ENCODE data around the gene SLC25A14.
"Not testable (repeated sequence)": the region's sequence is repeated elsewhere in the genome, so short reads cannot be mapped to it uniquely, and the experiment has no call there.

SLC25A14 gene

DNA sequence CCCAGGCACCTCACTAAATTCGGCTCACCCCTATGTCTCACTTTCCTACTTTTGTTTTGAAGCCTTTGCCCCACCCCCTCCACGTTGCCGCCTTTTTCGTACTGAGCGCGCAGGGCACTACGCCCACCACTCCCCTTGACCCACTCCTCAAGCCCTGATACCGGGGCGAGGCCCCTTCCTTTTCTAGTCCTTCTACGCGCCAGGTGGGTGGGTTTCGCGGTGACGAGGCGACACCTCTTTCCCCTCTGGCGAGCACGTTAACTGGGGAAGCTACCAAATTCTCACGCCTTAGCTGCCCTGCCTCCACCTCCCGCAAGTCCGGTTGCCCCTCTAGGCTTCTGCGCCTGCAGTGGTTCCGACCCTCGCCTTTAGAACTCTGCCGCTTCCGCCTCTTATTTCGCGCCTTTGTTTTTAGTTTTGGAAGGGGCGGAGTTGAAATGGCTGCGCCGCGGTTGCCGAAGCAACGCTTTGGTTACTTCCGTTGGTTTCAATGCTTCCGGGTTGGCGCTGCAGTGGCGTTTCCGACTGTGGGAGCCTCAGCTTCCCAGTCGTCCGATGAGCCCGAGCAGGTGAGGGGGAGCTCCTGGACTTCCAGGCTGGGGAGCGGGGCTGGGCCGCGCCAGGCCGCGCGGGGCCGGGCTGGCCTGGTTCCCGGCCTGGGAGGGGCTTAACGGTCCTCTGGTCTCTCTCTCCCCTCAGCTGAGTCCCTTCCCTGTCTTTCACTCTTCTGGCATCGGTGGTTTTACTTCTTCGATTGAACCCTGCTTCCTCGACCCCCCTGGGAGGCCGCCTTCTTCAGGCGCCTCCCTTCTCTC lies at the start of gene SLC25A14:
Gene SLC25A14, plus strand, starts transcription at position 512 of the 815 bp plus-strand sequence. CDS start 360 bp downstream, outside the sequence.
- DNase-seq (ENCODE audit: low spot score): peak; percentile 76

DNA sequence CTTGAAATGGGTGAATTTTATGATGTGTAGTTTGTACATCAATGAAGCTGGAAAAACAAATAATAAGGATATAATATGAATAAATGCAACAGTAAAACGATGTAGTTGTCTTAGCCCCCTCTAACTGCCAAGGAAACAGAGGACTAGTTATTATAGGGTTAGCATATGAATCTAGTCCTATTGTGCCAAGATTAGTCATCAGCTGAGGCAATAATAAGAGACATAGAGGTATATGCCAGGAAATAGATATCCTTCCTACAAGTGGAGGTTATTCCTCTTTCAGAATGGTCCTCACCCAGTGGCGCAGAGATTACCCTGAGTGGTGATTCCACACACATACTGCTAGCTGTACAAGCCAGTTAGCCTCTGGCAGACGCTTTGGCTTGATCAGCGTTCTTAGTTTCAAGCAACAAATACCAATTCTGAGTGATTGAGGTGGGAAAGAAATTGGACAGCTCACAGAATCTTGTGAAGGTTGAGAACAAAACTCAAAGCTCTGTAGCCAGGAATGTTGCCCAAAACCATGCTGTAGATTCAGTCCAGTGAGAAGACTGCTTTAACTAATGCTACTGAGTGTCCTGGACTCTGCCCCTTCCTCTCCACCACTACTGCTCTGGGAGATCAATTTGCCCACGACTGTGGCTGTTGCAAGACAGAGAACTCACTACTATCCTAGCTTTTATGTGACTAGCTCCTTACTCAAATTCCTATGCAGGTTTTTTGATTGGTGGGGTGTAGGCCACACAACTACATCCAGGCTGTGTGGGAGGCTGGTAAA lies 44.0 kb upstream of the SLC25A14 start:
- no peak for DNase-seq (ENCODE audit: low spot score)

- DNase-seq (ENCODE audit: low spot score): no peak
Observed at GRCh38 chrX:130296297-130296678, 43.4 kb upstream of the SLC25A14 start.

- no peak for DNase-seq (ENCODE audit: low spot score)
Observed at GRCh38 chrX:130296743-130297142, 43.0 kb upstream of the SLC25A14 start.

DNA sequence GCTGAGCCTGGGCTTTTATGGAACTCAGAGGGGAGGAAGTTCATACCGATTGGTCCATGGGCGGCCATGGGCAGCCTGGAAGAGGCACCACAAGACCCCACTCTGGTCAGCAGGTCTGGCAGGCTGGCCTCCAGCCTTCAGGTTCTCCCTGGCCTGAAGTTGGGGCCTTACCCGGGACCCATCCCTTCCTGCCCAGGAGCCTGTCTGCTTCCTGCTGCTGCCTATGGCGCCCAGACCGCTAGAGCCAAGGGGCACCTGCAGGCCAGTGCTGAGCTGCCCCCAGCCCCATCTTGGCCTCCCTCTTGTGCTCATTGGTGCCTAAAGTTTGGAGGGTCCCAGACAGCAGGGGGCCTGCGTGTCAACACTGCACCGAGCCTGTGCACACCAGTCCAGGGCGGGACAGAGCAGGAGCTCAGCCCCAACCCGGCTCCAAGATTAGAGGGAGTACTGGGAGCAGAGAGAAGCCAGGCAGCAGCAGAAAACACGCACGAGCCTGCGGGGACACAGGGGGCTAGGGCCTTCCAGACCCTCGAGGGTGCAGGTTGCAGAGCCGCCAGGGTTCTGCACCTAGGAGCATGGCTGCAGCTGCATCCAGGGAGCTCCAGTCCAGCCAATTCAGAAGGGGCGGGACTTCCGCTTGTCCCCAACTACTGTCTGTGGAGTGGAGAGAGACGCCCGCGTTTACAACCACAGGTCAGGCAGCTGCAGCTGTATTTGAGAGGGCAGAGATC lies 40.3 kb upstream of the SLC25A14 start:
- DNase-seq (ENCODE audit: low spot score): no peak

DNA sequence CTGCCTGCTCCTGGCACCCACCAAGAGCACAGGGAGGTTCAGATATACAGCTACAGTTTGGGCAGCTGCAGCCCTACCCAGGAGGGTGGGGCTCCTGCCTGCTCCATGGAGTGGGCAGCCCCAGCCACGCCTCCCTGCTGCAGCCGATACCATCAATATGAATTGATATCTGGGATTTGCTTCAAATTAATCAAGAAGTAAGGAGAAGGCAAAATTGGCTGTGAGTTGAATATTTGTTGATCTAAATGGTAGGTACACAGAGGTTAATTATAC lies 39.8 kb upstream of the SLC25A14 start:
- DNase-seq (ENCODE audit: low spot score): no peak

DNA sequence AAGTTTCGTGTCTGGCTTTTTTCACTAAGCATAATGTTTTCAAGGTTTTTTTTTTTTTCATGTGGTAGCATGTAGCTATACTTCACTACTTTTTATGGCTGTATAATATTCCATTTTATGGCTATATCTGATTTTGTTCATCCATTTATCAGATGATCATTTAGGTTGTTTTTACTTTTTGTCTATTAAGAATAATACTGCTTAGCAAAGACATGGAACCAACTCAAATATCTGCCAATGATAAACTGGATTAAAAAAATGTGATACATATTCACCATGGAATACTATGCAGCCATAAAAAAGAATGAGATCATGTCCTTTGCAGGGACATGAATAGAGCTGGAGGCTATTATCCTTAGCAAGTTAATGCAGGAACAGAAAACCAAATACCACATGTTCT lies 38.3 kb upstream of the SLC25A14 start:
- no peak for DNase-seq (ENCODE audit: low spot score)

GRCh38 chrX:130301977-130302376 lies 37.7 kb upstream of the SLC25A14 start:
- DNase-seq (ENCODE audit: low spot score): no peak

DNA sequence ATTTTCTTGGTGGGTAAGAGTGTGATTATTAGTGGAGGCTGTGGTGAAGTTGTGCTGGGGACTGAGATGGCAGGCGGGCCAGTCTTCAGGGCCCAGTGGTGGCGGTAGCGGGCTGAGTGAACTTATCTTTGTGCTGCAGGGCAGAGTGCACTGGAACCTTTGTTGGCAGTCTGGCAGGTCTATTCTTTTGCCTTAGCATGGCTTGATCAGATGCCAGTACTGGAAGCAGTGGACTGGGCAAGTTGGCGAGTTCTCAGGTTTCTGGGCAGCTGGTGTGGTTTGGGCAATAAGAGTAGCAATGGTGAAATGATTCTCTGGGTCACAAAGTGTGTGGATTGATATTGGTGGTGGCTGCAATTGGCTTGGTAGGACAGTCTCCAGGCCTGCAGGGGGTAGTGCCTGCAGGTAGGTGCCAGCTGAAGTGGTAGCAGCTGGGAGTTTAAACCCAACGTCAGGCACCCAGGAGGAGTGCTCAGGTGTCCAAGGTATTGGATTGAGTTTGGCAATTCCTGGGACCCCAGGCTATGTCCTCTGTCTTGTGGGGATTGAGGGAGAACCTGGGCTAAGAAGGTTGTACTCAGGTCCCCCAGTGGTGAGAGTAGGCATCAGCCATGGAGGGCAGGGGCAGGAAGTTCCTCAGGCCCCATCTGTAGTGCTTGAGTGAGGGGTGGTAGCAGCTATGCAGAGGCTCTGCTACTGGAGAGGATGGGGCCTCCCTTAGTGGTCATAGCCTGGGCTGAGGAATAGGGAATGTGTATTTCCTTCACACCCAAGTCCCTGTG lies 34.9 kb upstream of the SLC25A14 start:
- no peak for DNase-seq (ENCODE audit: low spot score)

GRCh38 chrX:130319886-130320285 lies 19.8 kb upstream of the SLC25A14 start:
- not testable (repeated sequence) for DNase-seq (ENCODE audit: low spot score)

DNA sequence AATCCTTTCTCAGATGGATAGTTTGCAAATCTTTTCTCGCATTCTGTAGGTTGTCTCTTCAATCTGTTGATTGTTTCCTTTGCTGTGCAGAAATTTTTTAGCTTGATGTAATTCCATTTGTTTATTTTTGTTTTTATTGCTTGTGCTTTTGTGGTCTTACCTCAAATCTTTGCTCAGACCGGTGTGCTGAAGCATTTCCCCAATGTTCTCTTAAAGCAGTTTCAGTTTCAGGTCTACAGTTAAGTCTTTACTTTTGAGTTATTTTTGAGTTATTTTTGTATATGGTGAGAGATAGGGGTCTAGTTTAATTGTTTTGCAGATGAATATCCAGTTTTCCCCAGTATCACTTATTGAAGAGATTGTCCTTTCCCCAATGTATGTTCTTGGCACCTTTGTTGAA lies 18.2 kb upstream of the SLC25A14 start:
- DNase-seq (ENCODE audit: low spot score): no peak

GRCh38 chrX:130330146-130330545 lies 9.6 kb upstream of the SLC25A14 start:
- DNase-seq (ENCODE audit: low spot score): no peak

- DNase-seq (ENCODE audit: low spot score): peak; percentile 39
Observed at GRCh38 chrX:130330706-130331105, 9.0 kb upstream of the SLC25A14 start.

DNA sequence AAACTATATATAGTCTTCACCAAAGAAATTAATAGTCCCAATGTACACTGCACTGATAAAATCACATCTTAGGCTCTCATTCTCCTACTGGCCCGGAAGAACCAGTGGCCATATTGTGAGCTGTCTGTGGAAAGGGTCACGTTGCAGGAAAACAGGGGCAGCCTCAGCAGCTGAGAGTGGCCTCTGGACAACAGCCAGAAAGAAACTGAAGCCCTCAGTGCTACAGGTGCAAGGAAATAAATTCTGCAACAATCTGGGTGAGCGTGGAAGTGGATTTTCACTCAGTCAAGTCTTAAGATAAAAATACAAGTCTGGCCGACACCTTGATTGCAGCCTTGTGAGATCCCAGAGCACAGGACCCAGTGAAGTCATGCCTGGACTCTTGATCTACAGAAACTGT lies 3.2 kb upstream of the SLC25A14 start:
- no peak for DNase-seq (ENCODE audit: low spot score)

GRCh38 chrX:130338869-130339268 lies 850 bp upstream of the SLC25A14 start:
- DNase-seq (ENCODE audit: low spot score): not testable (repeated sequence)

DNA sequence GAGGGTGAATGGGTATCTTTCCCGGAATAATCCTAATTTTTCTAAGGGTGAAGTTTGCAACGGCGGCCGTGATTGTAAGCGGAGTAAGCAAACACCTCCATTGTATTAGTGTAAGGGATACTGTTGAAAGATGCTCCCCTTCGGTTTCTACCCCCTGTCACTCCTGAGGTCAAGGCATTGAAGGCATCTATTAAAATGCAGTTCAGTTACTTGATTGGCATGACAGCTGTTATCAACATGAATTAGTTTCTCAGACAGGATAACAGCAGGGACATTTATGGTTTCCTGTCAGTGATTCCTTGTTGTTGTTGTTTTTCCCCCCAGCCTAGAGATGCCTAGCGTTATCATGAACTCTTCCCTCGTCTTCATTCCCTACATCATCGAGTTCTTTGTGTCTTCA lies 552 bp downstream of the SLC25A14 start:
- DNase-seq (ENCODE audit: low spot score): no peak

DNA sequence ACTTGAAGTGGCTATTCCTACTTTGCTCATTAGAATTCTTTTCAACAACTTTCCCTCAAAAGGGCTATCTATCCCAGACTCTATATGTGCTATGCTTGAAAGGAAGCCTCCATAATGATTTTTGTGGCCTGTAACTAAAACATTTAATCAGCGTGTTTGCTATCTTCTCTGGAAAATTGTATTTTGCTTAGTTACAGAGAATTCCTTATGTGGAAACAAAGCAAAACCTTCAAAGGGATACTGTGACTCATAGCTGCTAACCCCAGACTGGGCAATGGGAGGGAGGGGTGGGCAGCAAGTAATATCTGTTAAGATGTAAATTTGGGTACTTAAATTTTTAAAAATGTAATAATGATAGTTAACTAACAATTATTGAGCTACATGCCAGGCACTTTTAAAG lies 3.7 kb downstream of the SLC25A14 start:
- no peak for DNase-seq (ENCODE audit: low spot score)

- no peak for DNase-seq (ENCODE audit: low spot score)
Observed at GRCh38 chrX:130347321-130347720, 7.6 kb downstream of the SLC25A14 start.

GRCh38 chrX:130351567-130351966 lies 11.8 kb downstream of the SLC25A14 start:
- DNase-seq (ENCODE audit: low spot score): no peak

DNA sequence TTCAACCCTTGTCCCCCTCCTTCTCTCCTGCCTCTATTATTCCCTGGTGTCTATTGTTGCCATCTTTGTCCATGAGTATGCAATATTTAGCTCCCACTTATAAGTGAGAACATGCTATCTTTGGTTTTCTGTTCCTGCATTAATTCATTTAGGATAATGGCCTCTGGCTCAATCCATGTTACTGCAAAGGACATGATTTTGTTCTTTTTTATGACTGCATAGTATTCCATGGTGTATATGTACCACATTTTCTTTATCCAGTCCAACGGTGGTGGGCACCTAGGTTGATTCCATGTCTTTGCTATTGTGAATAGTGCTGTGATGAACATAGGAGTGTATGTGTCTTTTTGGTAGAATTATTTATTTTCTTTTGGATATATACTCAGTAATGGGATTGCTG lies 12.3 kb downstream of the SLC25A14 start:
- not testable (repeated sequence) for DNase-seq (ENCODE audit: low spot score)

DNA sequence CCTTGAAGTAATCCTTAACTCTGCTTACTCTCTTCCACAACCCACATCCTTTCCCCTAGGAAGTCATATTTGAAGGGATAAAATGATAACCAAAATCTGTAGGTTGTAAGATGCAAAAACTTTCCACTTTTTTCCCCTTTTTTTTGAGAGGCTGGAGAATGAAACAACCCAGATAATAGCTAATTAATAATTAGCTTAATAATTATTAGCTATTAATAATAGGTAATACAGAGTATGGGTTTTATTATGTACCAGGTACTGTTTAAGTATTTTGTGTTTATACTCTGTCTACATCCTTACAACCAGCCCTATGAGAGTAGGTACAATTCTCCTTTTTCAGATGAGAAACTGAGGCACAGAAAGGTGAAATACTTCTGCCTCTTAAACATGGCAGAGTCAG lies 36.4 kb downstream of the SLC25A14 start:
- DNase-seq (ENCODE audit: low spot score): no peak

- DNase-seq (ENCODE audit: low spot score): peak; percentile 11
Observed at GRCh38 chrX:130378024-130378669, 38.4 kb downstream of the SLC25A14 start.
